ENCODE results near the gene MKX.

Gene MKX

GRCh38 chr10:27642023-27642589 is 103.5 kb downstream of the MKX start:
- in situ Hi-C loops (cut with HindIII; ENCODE audit: low sequenced_read_pairs): no loop called here
- no peak for TF ChIP-seq CTCF (IDR thresholded peaks at IDR 0.05; ENCODE audit: low read depth, low read length)
- no peak overlapping the region for H3K4me3 ChIP-seq (ENCODE audit: low read depth, low read length)
- no peak for DNase-seq (ENCODE audit: low read depth, low spot score)

GRCh38 chr10:27638071-27638750 is 107.4 kb downstream of the MKX start:
- no peak for TF ChIP-seq CTCF (IDR thresholded peaks at IDR 0.05; ENCODE audit: low read depth, low read length)
- in situ Hi-C loops (cut with HindIII; ENCODE audit: low sequenced_read_pairs): no loop called here
- H3K4me3 ChIP-seq (ENCODE audit: low read depth, low read length): no peak overlapping the region
- DNase-seq (ENCODE audit: low read depth, low spot score): no peak

GRCh38 chr10:27637601-27638000 is 108.0 kb downstream of the MKX start:
- DNase-seq (ENCODE audit: low read depth, low spot score): no peak
- no peak overlapping the region for H3K4me3 ChIP-seq (ENCODE audit: low read depth, low read length)
- in situ Hi-C loops (cut with HindIII; ENCODE audit: low sequenced_read_pairs): no loop called here
- no peak for TF ChIP-seq CTCF (IDR thresholded peaks at IDR 0.05; ENCODE audit: low read depth, low read length)

GRCh38 chr10:27636816-27637215 is 108.8 kb downstream of the MKX start:
- no peak for TF ChIP-seq CTCF (IDR thresholded peaks at IDR 0.05; ENCODE audit: low read depth, low read length)
- in situ Hi-C loops (cut with HindIII; ENCODE audit: low sequenced_read_pairs): no loop called here
- H3K4me3 ChIP-seq (ENCODE audit: low read depth, low read length): no peak overlapping the region
- DNase-seq (ENCODE audit: low read depth, low spot score): no peak

GRCh38 chr10:27635699-27636270 is 109.8 kb downstream of the MKX start:
- in situ Hi-C loops (cut with HindIII; ENCODE audit: low sequenced_read_pairs): no loop called here
- no peak for TF ChIP-seq CTCF (IDR thresholded peaks at IDR 0.05; ENCODE audit: low read depth, low read length)

GRCh38 chr10:27635290-27635689 is 110.3 kb downstream of the MKX start:
- H3K4me3 ChIP-seq (ENCODE audit: low read depth, low read length): no peak overlapping the region
- no peak for DNase-seq (ENCODE audit: low read depth, low spot score)
- in situ Hi-C loops (cut with HindIII; ENCODE audit: low sequenced_read_pairs): no loop called here
- TF ChIP-seq CTCF (IDR thresholded peaks at IDR 0.05; ENCODE audit: low read depth, low read length): no peak

More at GRCh38 chr10:27635699-27636270, 109.8 kb downstream of the MKX start:
- no peak overlapping the region for H3K4me3 ChIP-seq (ENCODE audit: low read depth, low read length)
- DNase-seq (ENCODE audit: low read depth, low spot score): no peak
